MG63 (cell line): ENCODE data around the gene VIT. TPM values are rescaled to one million over a fixed set of nuclear protein-coding genes. Genes with fewer than 3 reads are reported as not detected.

Source experiments
- DNase-seq: peaks from one replicate; pipeline ENCODE4 v3.0.0-alpha.2; 2020
- H3K27me3 ChIP-seq: fragments of 250-450 bp; sonication (Bioruptor Pico); 2 replicates; pipeline ENCODE4 v1.5.1; 2020; ENCODE audit warnings: mild to moderate bottlenecking, moderate library complexity
- H3K36me3 ChIP-seq: fragments of 250-450 bp; sonication (Bioruptor Pico); 2 replicates; pipeline ENCODE4 v1.5.1; 2020; ENCODE audit warnings: mild to moderate bottlenecking, moderate library complexity
- H3K4me3 ChIP-seq: fragments of 250-450 bp; sonication (Bioruptor Pico); 2 replicates; pipeline ENCODE4 v1.5.1; 2020; ENCODE audit warnings: mild to moderate bottlenecking, moderate library complexity
- H3K9me3 ChIP-seq: fragments of 250-450 bp; sonication (Bioruptor Pico); 2 replicates; pipeline ENCODE4 v1.5.1; 2020; ENCODE audit warnings: mild to moderate bottlenecking, moderate library complexity
- total RNA-seq: library from RNA; depleted of rRNA; stranded (reverse); fragments of >200 nt; shearing (Covaris generic); gene quantifications from 2 replicates; pipeline ENCODE4 v1.2.3, GENCODE V29; 2014; ENCODE audit warnings: low replicate concordance

Gene VIT
- total RNA-seq, 1 experiment from 2014 or later, result 9.3 TPM

- DNase-seq, result no peak
- no peaks in the 10 kb centered on the region for H3K9me3 ChIP-seq
- no peaks in the 10 kb centered on the region for H3K27me3 ChIP-seq
- no peak overlapping the region for H3K4me3 ChIP-seq
- H3K36me3 ChIP-seq, result no peaks in the 10 kb centered on the region
These were observed 3.8 kb downstream of the VIT start for GRCh38 chr2:36700311-36700710.

GRCh38 chr2:36701391-36701795, 4.9 kb downstream of the VIT start:
- no peak for DNase-seq
- H3K27me3 ChIP-seq, result no peaks in the 10 kb centered on the region
- H3K36me3 ChIP-seq, result no peaks in the 10 kb centered on the region
- H3K9me3 ChIP-seq, result no peaks in the 10 kb centered on the region
- H3K4me3 ChIP-seq, result no peak overlapping the region

- no peaks in the 10 kb centered on the region for H3K9me3 ChIP-seq
- no peak for DNase-seq
These were observed 5.4 kb downstream of the VIT start for GRCh38 chr2:36701918-36702317.

GRCh38 chr2:36702781-36703180, 6.3 kb downstream of the VIT start:
- DNase-seq, result no peak
- Histone ChIP-seq H3K4me3 (no peak overlapping the region), H3K36me3 (no peaks in the 10 kb centered on the region), H3K27me3 (no peaks in the 10 kb centered on the region), H3K9me3 (no peaks in the 10 kb centered on the region)

More at GRCh38 chr2:36701918-36702317, 5.4 kb downstream of the VIT start:
- Histone ChIP-seq H3K4me3 (no peak overlapping the region), H3K27me3 (no peaks in the 10 kb centered on the region), H3K36me3 (no peaks in the 10 kb centered on the region)

- Histone ChIP-seq H3K4me3 (no peak overlapping the region), H3K27me3 (no peaks in the 10 kb centered on the region), H3K9me3 (no peaks in the 10 kb centered on the region), H3K36me3 (no peaks in the 10 kb centered on the region)
- DNase-seq, result no peak
These were observed 8.1 kb downstream of the VIT start for GRCh38 chr2:36704475-36705150.

DNA sequence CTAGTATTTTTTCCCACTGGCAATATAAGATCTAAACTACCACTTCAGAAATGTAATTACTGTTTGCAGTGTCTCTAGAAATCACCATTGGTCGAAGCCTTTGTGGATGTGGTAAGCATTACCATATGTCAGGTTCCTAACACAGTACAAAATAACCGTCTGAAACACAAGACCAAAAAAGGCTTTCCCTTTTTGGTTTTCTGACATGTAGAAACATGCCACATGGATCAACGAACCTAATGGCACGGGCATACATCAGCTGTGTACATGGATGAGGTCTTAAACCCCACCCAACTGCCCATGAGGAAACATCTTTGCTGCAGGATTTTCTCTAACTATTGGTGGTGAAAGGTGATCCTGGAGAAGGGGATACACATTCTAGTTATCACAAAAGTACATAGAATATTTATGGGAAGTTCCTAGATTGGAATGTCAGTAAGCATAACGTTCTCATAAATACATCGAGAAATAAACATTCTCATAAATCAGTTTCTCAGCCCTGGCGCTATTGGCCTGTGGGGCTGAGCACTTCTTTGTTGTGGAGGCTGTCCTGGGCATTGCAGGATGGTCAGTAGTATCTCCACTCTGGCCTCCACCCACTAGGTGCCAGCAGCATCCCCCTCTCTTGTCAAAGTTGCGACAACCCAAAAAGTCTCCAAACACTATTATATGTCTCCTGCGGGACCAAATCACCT, 9.0 kb downstream of the VIT start:
- no peaks in the 10 kb centered on the region for H3K27me3 ChIP-seq
- no peak for DNase-seq
- peaks cover under 1% of the 10 kb centered on the region; the same call in 1 of the 2 replicates for H3K36me3 ChIP-seq
- no peak overlapping the region for H3K4me3 ChIP-seq
- peaks cover 2% of the 10 kb centered on the region for H3K9me3 ChIP-seq

DNA sequence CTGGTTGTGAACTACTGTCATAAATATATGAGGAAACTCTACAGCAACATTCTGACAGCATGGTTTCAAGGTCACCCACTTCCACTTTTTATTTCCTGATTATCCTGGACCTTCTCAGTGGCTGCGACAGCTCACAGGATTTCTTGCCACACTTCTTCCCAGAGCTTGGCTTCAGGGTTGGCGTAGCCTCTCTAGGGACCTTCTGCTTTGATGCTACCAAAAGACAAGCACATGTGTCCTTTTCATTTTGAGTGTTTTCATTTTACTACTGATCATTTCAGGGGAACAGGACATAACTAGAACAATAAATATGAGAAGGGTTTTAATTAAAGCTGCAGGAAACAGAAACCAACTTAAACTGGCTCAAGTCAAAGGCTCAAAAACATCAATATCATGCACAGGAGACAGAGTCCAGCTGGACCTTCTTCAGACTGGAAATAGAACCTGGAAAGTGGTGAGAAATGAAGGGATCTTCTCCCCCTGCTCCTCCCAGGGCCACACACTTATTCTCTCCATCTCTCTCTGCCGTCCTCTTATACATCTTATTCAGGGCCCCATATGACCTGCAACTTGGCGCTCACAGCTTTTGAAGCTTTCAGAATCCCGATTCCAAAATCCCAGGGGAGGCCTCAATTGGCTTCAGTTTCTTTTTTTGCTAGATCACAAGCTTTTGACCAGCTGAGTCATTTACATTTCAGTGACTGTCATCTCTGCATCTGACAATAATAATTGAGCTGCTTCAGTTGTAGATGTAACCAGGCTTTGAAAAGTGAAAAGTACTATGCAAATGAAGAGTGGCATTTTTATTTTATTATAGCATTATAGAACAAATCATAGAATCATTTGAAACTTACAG, 9.7 kb downstream of the VIT start:
- Histone ChIP-seq H3K27me3 (no peaks in the 10 kb centered on the region), H3K4me3 (no peak overlapping the region), H3K9me3 (peaks cover 9% of the 10 kb centered on the region), H3K36me3 (peaks cover 6% of the 10 kb centered on the region; the same call in 1 of the 2 replicates)
- DNase-seq, result peak; percentile 18

DNA sequence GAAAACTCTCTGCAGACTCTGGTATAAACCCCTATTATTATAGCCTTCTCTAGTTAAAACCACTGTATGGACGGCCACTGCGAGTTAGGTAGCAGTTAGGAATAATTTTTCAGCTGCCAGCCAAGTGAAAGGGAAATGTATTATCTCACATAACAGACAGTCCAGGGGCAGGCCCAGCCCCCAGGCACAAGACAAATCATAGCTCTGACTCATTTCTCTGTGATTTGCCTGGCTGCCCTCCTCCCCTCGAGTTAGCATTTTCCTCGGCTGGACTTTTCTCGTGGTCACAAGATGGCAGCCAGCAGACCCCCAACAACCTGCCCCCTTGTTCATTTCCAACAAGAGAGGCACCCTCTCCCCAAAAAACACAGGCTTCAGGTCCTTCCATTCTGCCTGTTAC, 10.5 kb downstream of the VIT start:
- peaks cover 9% of the 10 kb centered on the region for H3K9me3 ChIP-seq
- H3K4me3 ChIP-seq, result no peak overlapping the region
- DNase-seq, result peak; percentile 85
- H3K36me3 ChIP-seq, result peaks cover 6% of the 10 kb centered on the region; the same call in 1 of the 2 replicates
- no peaks in the 10 kb centered on the region for H3K27me3 ChIP-seq

DNA sequence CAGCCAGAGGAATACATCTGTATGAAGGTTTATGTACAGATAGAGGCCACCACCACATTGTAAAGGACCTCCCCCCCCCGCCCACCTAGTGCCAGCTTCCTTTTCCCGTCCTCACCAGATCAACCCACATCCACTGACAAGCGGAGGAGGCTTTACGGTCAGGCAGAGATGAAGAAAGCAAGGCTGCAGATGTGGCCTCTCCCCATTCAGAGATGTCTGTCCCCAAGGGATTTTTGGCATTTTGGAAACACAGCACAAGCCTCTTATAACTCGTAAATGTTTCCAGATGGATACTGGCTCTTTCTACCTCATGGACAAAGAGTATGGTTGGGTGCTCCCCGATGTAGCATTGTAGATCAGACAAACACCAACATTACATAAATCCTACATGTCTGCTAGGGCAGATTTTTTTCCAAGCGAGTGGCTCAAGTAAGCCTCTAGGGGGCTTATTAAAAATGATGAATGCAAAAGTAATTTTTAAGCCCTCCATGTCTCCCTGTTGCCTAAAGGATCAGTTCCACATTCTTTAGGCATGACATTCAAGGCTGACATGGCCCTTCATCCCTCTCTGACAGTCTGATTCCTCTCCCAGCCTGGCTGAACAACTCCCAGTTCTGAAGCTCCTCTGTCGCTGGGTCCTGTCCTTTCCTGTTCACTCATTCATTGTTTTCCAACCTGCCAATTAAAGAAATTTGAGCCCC, 11.7 kb downstream of the VIT start:
- H3K4me3 ChIP-seq, result no peak overlapping the region
- no peaks in the 10 kb centered on the region for H3K27me3 ChIP-seq
- DNase-seq, result peak; percentile 67
- peaks cover 9% of the 10 kb centered on the region for H3K9me3 ChIP-seq
- peaks cover 6% of the 10 kb centered on the region; the same call in 1 of the 2 replicates for H3K36me3 ChIP-seq

- Histone ChIP-seq H3K4me3 (no peak overlapping the region), H3K9me3 (peaks cover 9% of the 10 kb centered on the region), H3K36me3 (peaks cover 6% of the 10 kb centered on the region; the same call in 1 of the 2 replicates), H3K27me3 (no peaks in the 10 kb centered on the region)
- DNase-seq, result no peak
These were observed 14.5 kb downstream of the VIT start for GRCh38 chr2:36710858-36711515.

- no peak for DNase-seq
- Histone ChIP-seq H3K27me3 (no peaks in the 10 kb centered on the region), H3K36me3 (peaks cover 6% of the 10 kb centered on the region; the same call in 1 of the 2 replicates), H3K4me3 (no peak overlapping the region), H3K9me3 (peaks cover 9% of the 10 kb centered on the region)
These were observed 15.3 kb downstream of the VIT start for GRCh38 chr2:36711741-36712314.

GRCh38 chr2:36713310-36713709, 16.8 kb downstream of the VIT start:
- Histone ChIP-seq H3K36me3 (peaks cover 6% of the 10 kb centered on the region; the same call in 1 of the 2 replicates), H3K9me3 (peaks cover 9% of the 10 kb centered on the region)
- no peak for DNase-seq

DNA sequence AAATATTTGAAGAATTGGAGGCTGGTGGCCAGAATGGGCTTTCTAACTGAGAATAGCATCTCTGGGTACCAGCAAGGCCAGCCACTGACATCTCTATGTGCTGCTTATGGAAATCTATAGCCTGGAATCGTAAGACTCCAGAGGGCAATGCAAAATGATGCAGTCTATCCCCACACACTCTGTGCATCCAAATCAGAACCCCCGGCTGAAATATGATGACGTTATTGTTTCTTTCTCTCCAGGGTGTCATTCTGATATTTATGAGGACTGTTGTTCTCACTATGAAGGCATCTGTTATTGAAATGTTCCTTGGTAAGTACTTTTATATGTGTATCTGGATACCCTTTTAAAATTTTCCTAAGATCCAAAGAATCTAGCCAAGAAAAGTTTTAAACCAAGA, 19.6 kb downstream of the VIT start:
- H3K4me3 ChIP-seq, result no peak overlapping the region

More at GRCh38 chr2:36713310-36713709, 16.8 kb downstream of the VIT start:
- H3K4me3 ChIP-seq, result no peak overlapping the region
- H3K27me3 ChIP-seq, result no peaks in the 10 kb centered on the region

GRCh38 chr2:36717603-36718266, 21.2 kb downstream of the VIT start:
- H3K27me3 ChIP-seq, result no peaks in the 10 kb centered on the region
- H3K36me3 ChIP-seq, result peaks cover 3% of the 10 kb centered on the region
- no peak for DNase-seq
- H3K9me3 ChIP-seq, result peaks cover 2% of the 10 kb centered on the region; the same call in 1 of the 2 replicates
- H3K4me3 ChIP-seq, result no peak overlapping the region

More for the DNA sequence above, 19.6 kb downstream of the VIT start:
- Histone ChIP-seq H3K9me3 (peaks cover 3% of the 10 kb centered on the region), H3K27me3 (no peaks in the 10 kb centered on the region), H3K36me3 (peaks cover 3% of the 10 kb centered on the region)
- no peak for DNase-seq

- no peak for DNase-seq
- H3K36me3 ChIP-seq, result peaks cover 13% of the 10 kb centered on the region
- H3K4me3 ChIP-seq, result no peak overlapping the region
- no peaks in the 10 kb centered on the region for H3K9me3 ChIP-seq
- H3K27me3 ChIP-seq, result no peaks in the 10 kb centered on the region
These were observed 31.0 kb downstream of the VIT start for GRCh38 chr2:36727550-36727949.
